Subcutaneous adipose tissue (tissue), 4 donors: ENCODE results near the gene ZC2HC1C. TPM values are rescaled to one million over a fixed set of nuclear protein-coding genes. Genes with fewer than 3 reads are reported as not detected.

Experiments used
- total RNA-seq, 4 donors: library from RNA; depleted of rRNA; stranded (reverse); fragments of >200 nt; gene quantifications; one replicate each; pipeline ENCODE4 v1.1.0, GENCODE V29; 2016
- TF ChIP-seq, protein P1 (sequence below): fragments of 450-650 bp; IDR thresholded peaks from one replicate; pipeline ENCODE4 v1.5.1; 2016; ENCODE audit warnings: low read depth, mild to moderate bottlenecking, control low read depth, antibody characterized with exemption, moderate library complexity

Gene ZC2HC1C
- total RNA-seq, 4 donors from 2014 or later = 0.51 to 4.2 (median 1.6) TPM

DNA sequence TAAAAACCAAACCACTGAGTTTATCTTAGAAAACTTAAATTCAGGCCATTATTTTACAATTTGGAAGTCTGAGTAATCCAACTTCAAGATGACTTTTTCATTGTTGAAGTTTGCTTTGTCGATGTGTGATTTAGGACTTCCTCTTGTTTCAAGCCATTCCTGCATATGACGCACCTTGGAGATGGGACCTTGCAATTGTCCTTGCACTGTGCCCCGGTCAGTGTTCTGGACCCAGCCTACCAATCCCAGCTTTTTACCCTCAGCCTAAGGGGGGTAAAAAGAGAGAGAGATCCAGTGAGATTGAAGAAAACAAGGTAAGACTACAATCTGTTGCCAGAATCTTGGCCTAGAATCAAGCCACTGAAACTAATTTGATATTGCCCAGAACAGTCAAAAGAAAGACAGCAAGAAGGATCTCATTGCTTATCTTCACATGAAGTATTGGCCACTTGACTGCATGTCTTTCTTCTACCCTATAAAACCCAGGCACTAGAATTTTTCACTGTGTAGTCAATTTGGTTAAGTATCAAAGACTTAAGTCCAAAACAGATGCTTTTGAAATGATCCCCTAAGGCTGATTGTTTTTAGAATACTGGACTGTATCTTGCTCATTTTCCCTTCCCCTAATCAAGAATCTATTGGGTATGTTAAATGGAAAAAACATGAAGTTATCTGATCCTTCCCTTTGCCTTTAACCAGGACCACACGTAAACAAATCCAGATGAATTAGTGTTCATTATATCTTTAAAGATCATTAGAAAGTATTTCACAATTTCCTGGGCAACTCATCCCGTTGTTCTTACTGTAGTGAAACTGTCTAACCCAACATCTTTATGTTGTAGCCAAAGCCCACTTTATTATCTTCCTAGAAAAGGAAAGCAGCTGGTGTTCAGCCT, 15.8 kb upstream of the ZC2HC1C start:
- TF ChIP-seq, protein P1, sequence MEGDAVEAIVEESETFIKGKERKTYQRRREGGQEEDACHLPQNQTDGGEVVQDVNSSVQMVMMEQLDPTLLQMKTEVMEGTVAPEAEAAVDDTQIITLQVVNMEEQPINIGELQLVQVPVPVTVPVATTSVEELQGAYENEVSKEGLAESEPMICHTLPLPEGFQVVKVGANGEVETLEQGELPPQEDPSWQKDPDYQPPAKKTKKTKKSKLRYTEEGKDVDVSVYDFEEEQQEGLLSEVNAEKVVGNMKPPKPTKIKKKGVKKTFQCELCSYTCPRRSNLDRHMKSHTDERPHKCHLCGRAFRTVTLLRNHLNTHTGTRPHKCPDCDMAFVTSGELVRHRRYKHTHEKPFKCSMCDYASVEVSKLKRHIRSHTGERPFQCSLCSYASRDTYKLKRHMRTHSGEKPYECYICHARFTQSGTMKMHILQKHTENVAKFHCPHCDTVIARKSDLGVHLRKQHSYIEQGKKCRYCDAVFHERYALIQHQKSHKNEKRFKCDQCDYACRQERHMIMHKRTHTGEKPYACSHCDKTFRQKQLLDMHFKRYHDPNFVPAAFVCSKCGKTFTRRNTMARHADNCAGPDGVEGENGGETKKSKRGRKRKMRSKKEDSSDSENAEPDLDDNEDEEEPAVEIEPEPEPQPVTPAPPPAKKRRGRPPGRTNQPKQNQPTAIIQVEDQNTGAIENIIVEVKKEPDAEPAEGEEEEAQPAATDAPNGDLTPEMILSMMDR = no peak

DNA sequence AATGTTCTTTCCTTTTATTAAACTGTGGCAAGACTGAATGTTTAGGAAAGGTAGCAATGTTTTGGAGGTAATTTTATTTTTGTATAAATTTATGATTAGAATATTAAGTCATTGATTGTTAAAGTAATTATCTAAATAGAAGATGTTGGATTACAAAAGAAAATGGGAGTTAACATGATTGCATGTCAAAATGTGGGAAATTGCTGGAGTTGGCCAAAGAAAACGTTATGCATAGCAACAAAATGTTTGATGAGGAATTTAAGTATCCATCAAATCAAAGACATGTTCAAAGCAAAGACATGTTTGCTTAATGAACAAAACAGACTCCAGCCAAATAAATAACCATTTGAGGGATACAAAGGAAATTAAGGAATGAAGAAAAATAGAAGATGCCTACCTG, 15.0 kb upstream of the ZC2HC1C start:
- TF ChIP-seq, protein P1 = no peak

DNA sequence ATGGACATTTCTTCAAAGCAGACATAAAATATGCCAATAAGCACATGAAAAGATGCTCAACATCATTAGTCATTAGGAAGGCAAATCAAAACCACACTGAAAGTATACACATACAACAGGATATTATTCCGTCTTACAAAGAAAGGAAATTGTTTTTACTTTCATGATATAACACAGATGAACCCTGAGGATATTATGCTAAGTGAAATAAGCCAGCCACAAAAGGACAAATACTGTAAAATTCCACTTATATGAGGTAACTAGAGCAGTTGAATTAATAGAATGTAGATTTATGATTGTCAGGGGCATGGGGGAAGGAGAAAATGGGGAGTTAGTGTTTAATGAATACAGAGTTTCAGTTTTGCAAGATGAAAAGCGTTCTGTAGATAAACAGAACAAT, 9.8 kb upstream of the ZC2HC1C start:
- TF ChIP-seq, protein P1 = no peak

DNA sequence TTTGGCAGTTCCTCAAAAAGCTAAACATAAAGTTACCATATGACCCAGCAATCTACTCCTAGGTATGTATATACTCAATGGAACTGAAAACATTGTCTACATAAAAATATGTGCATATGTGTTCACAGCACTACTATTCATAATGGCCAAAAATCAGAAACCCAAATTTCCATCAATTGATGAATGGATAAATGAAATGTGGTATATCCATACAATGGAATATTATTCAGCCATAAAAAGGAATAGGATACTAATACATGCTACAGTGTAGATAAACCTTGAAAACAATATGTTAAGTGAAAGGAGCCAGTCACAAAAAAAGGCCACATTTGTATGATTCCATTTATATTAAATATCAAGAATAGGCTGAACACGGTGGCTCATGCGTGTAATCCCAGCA, 9.0 kb upstream of the ZC2HC1C start:
- TF ChIP-seq, protein P1 = no peak

DNA sequence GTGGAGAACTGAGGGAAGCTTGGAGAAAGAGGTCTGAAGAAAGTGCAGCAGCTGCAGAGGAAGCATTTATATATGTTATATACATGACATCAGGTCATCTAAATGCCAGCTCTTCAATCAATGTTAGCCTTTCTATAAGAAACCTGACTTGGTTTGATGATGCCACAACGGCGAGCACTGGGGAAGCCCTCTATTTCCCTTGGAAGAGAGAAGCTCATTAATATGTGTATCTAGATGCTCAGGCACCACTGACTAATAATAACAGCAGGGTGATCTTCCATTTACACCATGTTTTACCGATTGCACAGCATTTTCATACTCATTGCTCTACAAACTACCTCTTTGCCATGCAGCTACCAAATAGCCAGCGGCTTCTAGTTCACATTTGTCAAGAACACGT, 6.4 kb upstream of the ZC2HC1C start:
- TF ChIP-seq, protein P1 = no peak

DNA sequence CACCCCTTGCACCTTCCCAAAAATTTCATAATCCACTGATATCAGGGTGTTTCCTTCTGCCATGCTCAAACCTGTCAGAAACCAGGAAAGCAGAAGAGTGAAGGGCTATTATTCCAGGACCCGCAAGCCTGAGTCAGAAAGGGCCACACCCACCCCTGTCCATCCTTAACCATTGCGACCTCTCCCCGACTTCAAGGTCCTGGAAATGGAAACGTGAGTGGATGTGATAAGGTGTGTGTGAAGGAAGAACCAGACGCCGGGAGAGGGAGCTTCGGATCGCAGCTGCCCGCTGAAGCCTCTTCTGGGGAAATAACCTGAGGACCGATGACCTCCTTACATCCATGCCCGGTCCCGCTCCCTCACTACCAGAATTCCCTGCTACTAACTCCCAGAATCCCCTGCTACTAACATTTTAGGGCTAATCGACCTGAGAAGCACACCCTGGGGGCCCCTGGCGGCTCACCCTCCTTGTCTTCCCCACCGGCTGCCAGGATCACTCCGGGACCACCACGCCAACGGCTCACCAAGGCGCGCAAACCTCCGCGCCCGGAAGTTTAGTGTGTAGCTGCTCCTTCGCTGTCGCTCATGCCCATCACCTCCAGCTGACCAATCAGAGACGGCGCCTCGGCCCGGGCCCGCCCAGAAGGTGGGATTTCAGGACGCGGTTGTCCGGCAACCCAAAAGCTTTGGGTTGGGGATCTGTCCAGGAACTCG, 5.8 kb upstream of the ZC2HC1C start, which contains the start of gene ACYP1:
TSS of gene ACYP1 (minus strand) at position 534 of the 714 bp plus-strand sequence. CDS start at position 63, 471 bp downstream.
- TF ChIP-seq, protein P1 = no peak

DNA sequence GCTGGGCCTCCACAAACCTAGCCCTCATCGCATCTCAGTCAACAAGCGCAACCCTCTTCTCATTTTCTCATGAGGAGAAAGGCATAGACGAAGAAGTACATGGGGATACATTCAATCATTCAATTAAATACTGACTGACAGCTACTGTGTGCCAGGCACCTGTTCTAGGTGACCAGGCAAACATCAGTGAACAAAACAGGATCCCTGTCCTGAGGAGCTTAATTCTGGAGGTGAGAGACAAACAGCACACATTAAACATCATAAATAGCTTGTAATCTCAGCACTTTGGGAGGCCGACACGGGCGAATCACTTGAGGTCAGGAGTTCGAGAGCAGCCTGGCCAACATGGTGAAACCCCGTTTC, 5.3 kb upstream of the ZC2HC1C start:
- TF ChIP-seq, protein P1 = no peak
